ENCODE data around the gene FAM43A.

DNA sequence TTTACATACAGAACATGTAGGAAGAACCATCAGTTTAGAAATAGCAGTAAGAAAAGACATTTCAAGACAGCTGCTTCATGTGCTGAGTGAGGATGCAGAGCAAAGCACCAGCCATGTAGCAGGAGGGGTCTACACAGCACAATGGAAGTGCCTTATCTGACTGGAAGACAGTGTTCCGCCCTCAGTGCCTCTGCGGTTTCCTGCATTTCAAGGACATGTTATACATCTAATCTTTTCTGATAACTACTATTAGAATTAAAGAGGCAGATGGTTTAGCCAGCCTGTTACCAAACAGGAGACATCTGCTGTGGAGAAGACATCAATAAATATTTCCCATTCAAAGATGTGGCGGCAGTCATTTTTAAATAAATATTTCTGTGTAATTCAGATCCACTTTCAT, 24.3 kb upstream of the FAM43A start:
- TF ChIP-seq, protein P1, sequence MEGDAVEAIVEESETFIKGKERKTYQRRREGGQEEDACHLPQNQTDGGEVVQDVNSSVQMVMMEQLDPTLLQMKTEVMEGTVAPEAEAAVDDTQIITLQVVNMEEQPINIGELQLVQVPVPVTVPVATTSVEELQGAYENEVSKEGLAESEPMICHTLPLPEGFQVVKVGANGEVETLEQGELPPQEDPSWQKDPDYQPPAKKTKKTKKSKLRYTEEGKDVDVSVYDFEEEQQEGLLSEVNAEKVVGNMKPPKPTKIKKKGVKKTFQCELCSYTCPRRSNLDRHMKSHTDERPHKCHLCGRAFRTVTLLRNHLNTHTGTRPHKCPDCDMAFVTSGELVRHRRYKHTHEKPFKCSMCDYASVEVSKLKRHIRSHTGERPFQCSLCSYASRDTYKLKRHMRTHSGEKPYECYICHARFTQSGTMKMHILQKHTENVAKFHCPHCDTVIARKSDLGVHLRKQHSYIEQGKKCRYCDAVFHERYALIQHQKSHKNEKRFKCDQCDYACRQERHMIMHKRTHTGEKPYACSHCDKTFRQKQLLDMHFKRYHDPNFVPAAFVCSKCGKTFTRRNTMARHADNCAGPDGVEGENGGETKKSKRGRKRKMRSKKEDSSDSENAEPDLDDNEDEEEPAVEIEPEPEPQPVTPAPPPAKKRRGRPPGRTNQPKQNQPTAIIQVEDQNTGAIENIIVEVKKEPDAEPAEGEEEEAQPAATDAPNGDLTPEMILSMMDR (IDR thresholded peaks at IDR 0.05): no peak
- TF ChIP-seq POLR2A (IDR thresholded peaks at IDR 0.05): no peak

Data from testis (tissue), 2 donors.